Small intestine (tissue), 7 donors: ENCODE results near the gene CLRN2. TPM values are rescaled to one million over a fixed set of nuclear protein-coding genes. Genes with fewer than 3 reads are reported as not detected.
A peak's percentile ranks its signal among the peaks of the same experiment; 100 is the strongest.
"Not testable (repeated sequence)": the region's sequence is repeated elsewhere in the genome, so short reads cannot be mapped to it uniquely, and the experiment has no call there.

Experiments used
- DNase-seq, 2 donors: peaks; one replicate each; pipeline versions ENCODE4 v3.0.0 to v3.0.0-alpha.2; 2013
- FAIRE-seq: peaks from 2 replicates; lab custom pipeline; 2012; peaks lifted over from hg19 to GRCh38; lab: Jason Lieb, UNC
- H3K27ac ChIP-seq, 3 donors: one replicate each; pipeline ENCODE4 v1.5.1; 2013; ENCODE audit warnings: low read length in 2 of 3, mild to moderate bottlenecking in 2 of 3, control low read depth in 1 of 3, inconsistent platforms in 1 of 3, low read depth in 1 of 3, moderate library complexity in 1 of 3
- H3K27me3 ChIP-seq, 3 donors: one replicate each; pipeline ENCODE4 v1.6.1; 2013; ENCODE audit warnings: low read length in 3 of 3, inconsistent platforms in 1 of 3; ENCODE audit not compliant: control insufficient read depth in 3 of 3, insufficient read depth in 3 of 3
- H3K36me3 ChIP-seq, 3 donors: one replicate each; pipeline ENCODE4 v1.6.1; 2013; ENCODE audit warnings: low read length in 3 of 3, inconsistent platforms in 1 of 3, low read depth in 1 of 3, mild to moderate bottlenecking in 1 of 3, moderate library complexity in 1 of 3; ENCODE audit not compliant: control insufficient read depth in 3 of 3, insufficient read depth in 2 of 3
- H3K4me1 ChIP-seq, 3 donors: one replicate each; pipeline ENCODE4 v1.6.1; 2013; ENCODE audit warnings: low read length in 2 of 3, inconsistent platforms in 1 of 3, low read depth in 1 of 3, mild to moderate bottlenecking in 1 of 3, moderate library complexity in 1 of 3; ENCODE audit not compliant: control insufficient read depth in 3 of 3, insufficient read depth in 2 of 3
- H3K4me3 ChIP-seq, 3 donors: one replicate each; pipeline ENCODE4 v1.5.1; 2013; ENCODE audit warnings: low read length in 3 of 3, control low read depth in 1 of 3, inconsistent platforms in 1 of 3, low read depth in 1 of 3, mild to moderate bottlenecking in 1 of 3, moderate library complexity in 1 of 3
- H3K9me3 ChIP-seq, 2 donors: one replicate each; pipeline ENCODE4 v1.6.1; 2013; ENCODE audit warnings: low read depth in 1 of 2, low read length in 1 of 2; ENCODE audit not compliant: control insufficient read depth in 2 of 2, insufficient read depth in 1 of 2
- WGBS, 3 donors: extraction: QIAGEN DNeasy Blood & Tissue Kit; methylation state at CpG; one replicate each; pipeline ENCODE4 v1.1.7; 2013; 5-methylcytosine and 5-hydroxymethylcytosine counted together
- polyA plus RNA-seq, 4 donors: library from polyadenylated mRNA; stranded (reverse) in 3 of 4; unstranded in 1 of 4; fragments of 200-250 nt in 3 of 4; fragments of 120-200 nt in 1 of 4; gene quantifications; one replicate each; pipeline versions ENCODE4 v1.2.1 to v1.2.3, GENCODE V29; 2013
- donor health status: healthy with polysubstance abuse.
- donor health status: control.
- donor health status: control.
- donor health status: Bipolar disorder and iron deficiency.
- donor health status: healthy.

Gene CLRN2
- polyA plus RNA-seq, 4 donors = not detected

DNA sequence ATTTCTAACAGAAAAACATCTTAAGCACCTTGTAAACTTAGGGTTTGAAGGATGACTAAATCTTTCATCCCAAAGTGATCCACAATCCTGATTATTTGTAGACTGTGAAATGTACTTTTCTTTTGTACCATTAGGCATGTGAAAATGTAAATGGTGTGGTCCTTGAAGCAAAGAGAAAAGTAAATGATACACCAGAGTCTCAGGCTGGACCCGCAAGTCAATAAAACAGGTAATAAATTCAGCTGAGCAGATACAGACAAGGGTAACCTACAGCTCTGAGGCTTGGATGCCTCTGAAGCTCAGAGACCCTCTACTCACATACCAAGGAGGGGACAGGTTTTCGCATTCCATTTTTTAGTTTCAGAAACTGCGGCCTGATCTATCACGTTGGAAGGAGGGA is 59.2 kb downstream of the CLRN2 start:
- no peak overlapping the region for H3K4me3 ChIP-seq
- no peak overlapping the region for H3K27ac ChIP-seq
- FAIRE-seq (no peak), DNase-seq (peak in 1 of 2 donors; percentile 28)
- no peaks in the 10 kb centered on the region for H3K36me3 ChIP-seq
- H3K4me1 ChIP-seq = peaks cover 2 to 9% (median 3%) of the 10 kb centered on the region in 3 donors
- peaks cover 0 to 3% of the 10 kb centered on the region in 2 donors for H3K9me3 ChIP-seq
- WGBS, 3 donors = 86 to 91% (median 91%) methylated on average over 4 of the region's 4 CpGs
- H3K27me3 ChIP-seq = no peaks in the 10 kb centered on the region

DNA sequence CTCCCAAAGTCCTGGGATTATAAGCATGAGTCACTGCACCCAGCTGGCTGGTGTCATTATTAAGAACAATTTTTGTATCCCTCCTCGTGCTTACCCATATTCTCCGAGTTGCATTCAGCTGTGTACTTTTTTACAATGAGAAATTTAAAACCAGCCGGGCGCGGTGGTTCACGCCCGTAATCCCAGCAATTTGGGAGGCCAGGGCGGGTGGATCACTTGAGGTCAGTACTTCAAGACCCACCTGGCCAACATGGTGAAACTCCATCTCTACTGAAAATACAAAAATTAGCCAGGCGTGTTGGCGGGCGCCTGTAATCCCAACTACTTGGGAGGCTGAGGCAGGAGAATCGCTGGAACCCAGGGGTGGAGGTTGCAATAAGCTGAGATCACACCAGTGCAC is 60.2 kb downstream of the CLRN2 start:
- not testable (repeated sequence) for H3K9me3 ChIP-seq, DNase-seq, H3K4me3 ChIP-seq, H3K27ac ChIP-seq, H3K36me3 ChIP-seq, FAIRE-seq, H3K27me3 ChIP-seq
- WGBS, 3 donors = 84 to 95% (median 91%) methylated on average over 12 of the region's 12 CpGs
- H3K4me1 ChIP-seq = peaks cover 6 to 11% (median 6%) of the 10 kb centered on the region in 3 donors

Other genes starting within 250 kb of the CLRN2 start
- gene QDPR, start 3.1 kb upstream of the CLRN2 start, polyA plus RNA-seq = 10 to 100 TPM; 31.6 to 80.9 (median 39.0) TPM
- 100 to 1,000 TPM in 1 of 4 donors, 10 to 100 TPM in 3; 55.9 to 113 (median 69.0) TPM for gene LAP3, start 62.0 kb downstream of the CLRN2 start, polyA plus RNA-seq
- gene MED28, start 99.5 kb downstream of the CLRN2 start, polyA plus RNA-seq = 10 to 100 TPM in 2 of 4 donors, 1 to 10 TPM in 2; 5.1 to 53.1 (median 10.6) TPM